Adrenal gland (tissue), 5 donors: ENCODE data around the gene TMEM244.

ENCODE experiments used
- CTCF ChIP-seq, 6 experiments: fragments of 450-650 bp in 4 of 6; fragments of 200-600 bp in 2 of 6; sonication (generic) in 1 of 6; IDR thresholded peaks; 1 replicate in 5 of 6; 2 replicates in 1 of 6; pipeline versions ENCODE4 v1.5.1 to v1.8.0; 2016 to 2021; ENCODE audit warnings: antibody characterized with exemption in 6 of 6, mild to moderate bottlenecking in 2 of 6, moderate library complexity in 1 of 6
- POLR2A ChIP-seq, 2 donors: fragments of 450-650 bp; IDR thresholded peaks; one replicate each; pipeline ENCODE4 v1.6.1; 2017; ENCODE audit warnings: antibody characterized with exemption in 2 of 2, mild to moderate bottlenecking in 2 of 2, moderate library complexity in 1 of 2
- donor health status: DM: no; HTN: no; CAD: no.

- TF ChIP-seq CTCF (IDR thresholded peaks at IDR 0.05), result no peak
- no peak for TF ChIP-seq POLR2A (IDR thresholded peaks at IDR 0.05)
Measured at GRCh38 chr6:129890701-129891100, 29.6 kb upstream of the TMEM244 start.
